ENCODE measurements around the gene OR2B3.
"Not testable (repeated sequence)": the region's sequence is repeated elsewhere in the genome, so short reads cannot be mapped to it uniquely, and the experiment has no call there.

OR2B3 gene

GRCh38 chr6:29087213-29087612, at the start of gene OR2B3:
Gene OR2B3, minus strand, starts transcription at chr6:29087313. Its CDS starts 65 bp downstream, at chr6:29087248.
- DNase-seq: no peak

GRCh38 chr6:29131691-29132090, 44.6 kb upstream of the OR2B3 start:
- no peak for DNase-seq

GRCh38 chr6:29130644-29131043, 43.5 kb upstream of the OR2B3 start:
- no peak for DNase-seq

GRCh38 chr6:29129326-29130012, 42.4 kb upstream of the OR2B3 start:
- DNase-seq: no peak

GRCh38 chr6:29114964-29115363, 27.9 kb upstream of the OR2B3 start:
- DNase-seq: not testable (repeated sequence)

- DNase-seq: peak in 1 of 6 experiments; percentile 1
Observed at GRCh38 chr6:29112135-29112534, 25.0 kb upstream of the OR2B3 start.

GRCh38 chr6:29107758-29108157, 20.6 kb upstream of the OR2B3 start, which contains the start of gene OR2J3:
Gene OR2J3, plus strand, starts transcription at chr6:29108058. Its CDS starts 3,833 bp downstream, at chr6:29111891.
- DNase-seq: no peak

GRCh38 chr6:29099190-29099589, 12.1 kb upstream of the OR2B3 start, which contains the start of gene OR2J1:
Gene OR2J1, plus strand, starts transcription at chr6:29099490. Its CDS starts 1,453 bp downstream, at chr6:29100943.
- DNase-seq: no peak

- no peak for DNase-seq
Observed at GRCh38 chr6:29097803-29098202, 10.7 kb upstream of the OR2B3 start.

GRCh38 chr6:29092957-29093356, 5.8 kb upstream of the OR2B3 start:
- no peak for DNase-seq

- no peak for DNase-seq
Observed at GRCh38 chr6:29082457-29082856, 4.7 kb downstream of the OR2B3 start.

- no peak for DNase-seq
Observed at GRCh38 chr6:29081312-29081711, 5.8 kb downstream of the OR2B3 start.

GRCh38 chr6:29079203-29079602, 7.9 kb downstream of the OR2B3 start:
- DNase-seq: no peak

GRCh38 chr6:29071831-29072723, 15.0 kb downstream of the OR2B3 start:
- no peak for DNase-seq

GRCh38 chr6:29051680-29052079, 35.4 kb downstream of the OR2B3 start:
- DNase-seq: no peak

GRCh38 chr6:29045075-29045474, 42.0 kb downstream of the OR2B3 start, which contains the start of gene OR2W1:
Gene OR2W1, minus strand, starts transcription at chr6:29045175. Its CDS starts 0 bp downstream, at chr6:29045175.
- DNase-seq: no peak
